ENCODE data around the gene PSMD9. TPM values are rescaled to one million over a fixed set of nuclear protein-coding genes. Genes with fewer than 3 reads are reported as not detected.

PSMD9 gene
- total RNA-seq, 1 experiment from 2014 or later, result 36.2 TPM

- TF ChIP-seq FOXP1 (CRISPR knock-in tag; IDR thresholded peaks at IDR 0.05; ENCODE audit: borderline replicate concordance), result peak; percentile 52; the same call in 1 of the 2 replicates
- peak; percentile 40; the same call in 1 of the 2 replicates for TF ChIP-seq TEAD1 (CRISPR knock-in tag; IDR thresholded peaks at IDR 0.05)
- no peak for TF ChIP-seq ZNF121 (CRISPR knock-in tag; IDR thresholded peaks at IDR 0.05)
- no peak for TF ChIP-seq FOXJ3 (CRISPR knock-in tag; IDR thresholded peaks at IDR 0.05; ENCODE audit: borderline replicate concordance)
- no peak for TF ChIP-seq ZNF396 (CRISPR knock-in tag; IDR thresholded peaks at IDR 0.05; ENCODE audit: borderline replicate concordance)
- TF ChIP-seq ZBTB21 (CRISPR knock-in tag; IDR thresholded peaks at IDR 0.05; ENCODE audit: borderline replicate concordance), result no peak
- no peak for TF ChIP-seq GABPB1 (CRISPR knock-in tag; IDR thresholded peaks at IDR 0.05)
- TF ChIP-seq STAT6 (CRISPR knock-in tag; conservative IDR thresholded peaks at IDR 0.05; ENCODE audit: low read depth), result no peak
- no peak for TF ChIP-seq RELA (CRISPR knock-in tag; IDR thresholded peaks at IDR 0.05; ENCODE audit: borderline replicate concordance)
- TF ChIP-seq E2F5 (CRISPR knock-in tag; IDR thresholded peaks at IDR 0.05), result 0 out of 2 replicates have a peak, but pooled peaks have one; percentile 32
- no peak for TF ChIP-seq IRF2 (CRISPR knock-in tag; IDR thresholded peaks at IDR 0.05; ENCODE audit: borderline replicate concordance, low read depth)
- peak; percentile 99 for TF ChIP-seq USF1 (CRISPR knock-in tag; IDR thresholded peaks at IDR 0.05)
- no peak for TF ChIP-seq ZNF423 (CRISPR knock-in tag; IDR thresholded peaks at IDR 0.05)
- no peak for TF ChIP-seq RORB (CRISPR knock-in tag; IDR thresholded peaks at IDR 0.05)
- TF ChIP-seq SMAD4 (CRISPR knock-in tag; IDR thresholded peaks at IDR 0.05), result no peak
- no peak for TF ChIP-seq ZNF512 (CRISPR knock-in tag; IDR thresholded peaks at IDR 0.05; ENCODE audit: borderline replicate concordance)
- TF ChIP-seq USF2 (CRISPR knock-in tag; IDR thresholded peaks at IDR 0.05), result peak; percentile 99
- TF ChIP-seq MAX (CRISPR knock-in tag; IDR thresholded peaks at IDR 0.05), result peak; percentile 90
- TF ChIP-seq ETV6 (CRISPR knock-in tag; IDR thresholded peaks at IDR 0.05), result peak; percentile 61; the same call in 1 of the 2 replicates
- TF ChIP-seq SP1 (CRISPR knock-in tag; conservative IDR thresholded peaks at IDR 0.05), result peak; percentile 69
- TF ChIP-seq ESRRA (CRISPR knock-in tag; IDR thresholded peaks at IDR 0.05; ENCODE audit: borderline replicate concordance), result no peak
- no peak for TF ChIP-seq HMGA2 (CRISPR knock-in tag; IDR thresholded peaks at IDR 0.05)
- TF ChIP-seq TP53 (CRISPR knock-in tag; IDR thresholded peaks at IDR 0.05), result no peak
- no peak for TF ChIP-seq ZSCAN18 (CRISPR knock-in tag; IDR thresholded peaks at IDR 0.05)
- TF ChIP-seq ZNF219 (CRISPR knock-in tag; IDR thresholded peaks at IDR 0.05; ENCODE audit: borderline replicate concordance), result no peak
- TF ChIP-seq FOXP4 (CRISPR knock-in tag; IDR thresholded peaks at IDR 0.05), result no peak
- no peak for TF ChIP-seq ELF4 (CRISPR knock-in tag; IDR thresholded peaks at IDR 0.05; ENCODE audit: low read depth)
- TF ChIP-seq CBFB (CRISPR knock-in tag; IDR thresholded peaks at IDR 0.05; ENCODE audit: low read depth), result no peak
- no peak for TF ChIP-seq JUN (CRISPR knock-in tag; IDR thresholded peaks at IDR 0.05)
- peak; percentile 70; the same call in 1 of the 2 replicates for TF ChIP-seq FOXK1 (CRISPR knock-in tag; IDR thresholded peaks at IDR 0.05)
Observed at GRCh38 chr12:121917950-121918678, 29.5 kb downstream of the PSMD9 start, which contains the start of gene CFAP251 (continued).

All from WTC11 (cell line).